SK-N-SH (cell line): ENCODE measurements around the gene CACNA2D4. TPM values are rescaled to one million over a fixed set of nuclear protein-coding genes. Genes with fewer than 3 reads are reported as not detected.

Experiments
- CTCF ChIA-PET: fragments of 300-600, 350-600 bp; formaldehyde crosslinking; extraction: SDS; loops from one replicate; lab custom pipeline; 2021; lab: Yijun Ruan, JAX
- POLR2A ChIA-PET: fragments of 350-600 bp; sonication (Branson Sonifier 250); formaldehyde crosslinking; extraction: SDS; loops from one replicate; lab custom pipeline; 2020; ENCODE audit warnings: antibody characterized with exemption, inconsistent platforms; lab: Yijun Ruan, JAX
- DNase-seq: peaks from one replicate; pipeline ENCODE4 v3.0.0; 2012
- H2AFZ ChIP-seq: fragments of 200-600 bp; sonication (generic); 2 replicates; pipeline ENCODE4 v1.8.1; 2016; ENCODE audit warnings: antibody characterized with exemption, mild to moderate bottlenecking, low read depth
- H3F3A ChIP-seq: fragments of 200-600 bp; sonication (generic); replicated peaks from 2 replicates; pipeline ENCODE3; 2016; ENCODE audit warnings: antibody characterized with exemption, mild to moderate bottlenecking; ENCODE audit not compliant: insufficient read depth
- H3K27ac ChIP-seq, 2 experiments: fragments of 200-500 bp in 1 of 2; fragments of 200-600 bp in 1 of 2; sonication (Bioruptor generic) in 1 of 2; sonication (generic), shearing (Covaris generic) in 1 of 2; 2 replicates each; pipeline versions ENCODE4 v1.5.1 to v1.6.1; 2014 to 2016; ENCODE audit warnings: low read depth in 2 of 2, inconsistent platforms in 1 of 2, low read length in 1 of 2, mild to moderate bottlenecking in 1 of 2, mixed read lengths in 1 of 2
- H3K27me3 ChIP-seq: fragments of 200-600 bp; sonication (generic), shearing (Covaris generic); 2 replicates; pipeline ENCODE4 v1.6.1; 2016; ENCODE audit warnings: mixed run types; ENCODE audit not compliant: insufficient read depth
- H3K36me3 ChIP-seq, 2 experiments: fragments of 200-500 bp in 1 of 2; fragments of 200-600 bp in 1 of 2; sonication (Bioruptor generic) in 1 of 2; sonication (generic) in 1 of 2; replicated peaks in 1 of 2; 2 replicates each; pipeline versions ENCODE3 to v1.5.1; 2014 to 2016; ENCODE audit warnings: low read length in 1 of 2, mild to moderate bottlenecking in 1 of 2; ENCODE audit not compliant: insufficient read depth in 2 of 2, control insufficient read depth in 1 of 2
- H3K4me1 ChIP-seq, 2 experiments: fragments of 200-500 bp in 1 of 2; fragments of 200-600 bp in 1 of 2; sonication (Bioruptor generic) in 1 of 2; sonication (generic), shearing (Covaris generic) in 1 of 2; 2 replicates each; pipeline versions ENCODE4 v1.5.1 to v1.6.1; 2014 to 2016; ENCODE audit warnings: low read depth in 1 of 2, low read length in 1 of 2, mixed run types in 1 of 2; ENCODE audit not compliant: insufficient read depth in 2 of 2, control insufficient read depth in 1 of 2
- H3K4me2 ChIP-seq: fragments of 200-600 bp; sonication (generic), shearing (Covaris generic); 2 replicates; pipeline ENCODE4 v1.6.1; 2017; ENCODE audit warnings: mixed run types
- H3K4me3 ChIP-seq, 2 experiments: fragments of 200-500 bp in 1 of 2; fragments of 200-600 bp in 1 of 2; sonication (Bioruptor generic) in 1 of 2; sonication (generic), shearing (Covaris generic) in 1 of 2; 2 replicates each; pipeline versions ENCODE4 v1.5.1 to v1.8.1; 2014 to 2016; ENCODE audit warnings: low read depth in 2 of 2, inconsistent platforms in 1 of 2, low read length in 1 of 2, mild to moderate bottlenecking in 1 of 2, mixed read lengths in 1 of 2, moderate library complexity in 1 of 2
- H3K79me2 ChIP-seq: fragments of 200-600 bp; sonication (generic); 2 replicates; pipeline ENCODE4 v1.8.1; 2017; ENCODE audit warnings: mild to moderate bottlenecking; ENCODE audit not compliant: insufficient read depth
- H3K9ac ChIP-seq: fragments of 200-600 bp; sonication (generic); 2 replicates; pipeline ENCODE4 v1.6.1; 2017; ENCODE audit warnings: mixed run types
- H3K9me2 ChIP-seq: fragments of 200-600 bp; sonication (generic); 2 replicates; pipeline ENCODE4 v1.6.1; 2017; ENCODE audit warnings: mixed run types
- H3K9me3 ChIP-seq: fragments of 200-600 bp; sonication (generic); 2 replicates; pipeline ENCODE4 v1.6.1; 2017; ENCODE audit warnings: mixed run types, mild to moderate bottlenecking, moderate library complexity
- H4K20me1 ChIP-seq: fragments of 200-600 bp; sonication (generic); 2 replicates; pipeline ENCODE4 v1.6.1; 2017; ENCODE audit warnings: mild to moderate bottlenecking, mixed run types; ENCODE audit not compliant: insufficient read depth
- CTCF ChIP-seq: fragments of 200-600 bp; sonication (generic); IDR thresholded peaks from 2 replicates; pipeline ENCODE4 v1.6.1; 2017; ENCODE audit warnings: antibody characterized with exemption, mild to moderate bottlenecking, moderate library complexity
- ELF1 ChIP-seq: IDR thresholded peaks from 2 replicates; pipeline ENCODE4 v1.4.0; 2012
- EP300 ChIP-seq, 2 experiments: IDR thresholded peaks; 2 replicates each; pipeline versions ENCODE4 v1.4.0 to v1.6.1; 2012; ENCODE audit warnings: borderline replicate concordance in 1 of 2, low read depth in 1 of 2, low read length in 1 of 2
- EZH2phosphoT487 ChIP-seq: fragments of 200-600 bp; sonication (generic); IDR thresholded peaks from 2 replicates; pipeline ENCODE4 v1.6.1; 2017; ENCODE audit warnings: low read depth, mixed run types, mild to moderate bottlenecking, antibody characterized with exemption, moderate library complexity, borderline replicate concordance
- FOXJ3 ChIP-seq: sonication (generic); formaldehyde crosslinking; IDR thresholded peaks from 2 replicates; pipeline ENCODE4 v1.5.1; 2020; ENCODE audit warnings: mild to moderate bottlenecking, missing genetic modification reagents
- GABPA ChIP-seq: IDR thresholded peaks from 2 replicates; pipeline ENCODE4 v1.4.0; 2012; ENCODE audit warnings: low read depth, mild to moderate bottlenecking
- GATA2 ChIP-seq: sonication (generic); formaldehyde crosslinking; IDR thresholded peaks from 2 replicates; pipeline ENCODE4 v1.5.0; 2020; ENCODE audit warnings: mild to moderate bottlenecking, missing genetic modification reagents
- JUND ChIP-seq: IDR thresholded peaks from 2 replicates; pipeline ENCODE4 v1.4.0; 2012
- MXI1 ChIP-seq: IDR thresholded peaks from 2 replicates; pipeline ENCODE4 v1.6.1; 2012; ENCODE audit warnings: mild to moderate bottlenecking, low read depth, low read length, improper control_type of control experiment
- REST ChIP-seq: IDR thresholded peaks from 2 replicates; pipeline ENCODE4 v1.6.1; 2012; ENCODE audit warnings: mild to moderate bottlenecking, low read depth, low read length, moderate library complexity
- RXRA ChIP-seq: IDR thresholded peaks from 2 replicates; pipeline ENCODE4 v1.4.0; 2012; ENCODE audit warnings: low read depth, mild to moderate bottlenecking, borderline replicate concordance
- SMC3 ChIP-seq: IDR thresholded peaks from 2 replicates; pipeline ENCODE4 v1.6.1; 2012; ENCODE audit warnings: low read depth, low read length, improper control_type of control experiment
- TAF1 ChIP-seq: IDR thresholded peaks from 2 replicates; pipeline ENCODE4 v1.6.1; 2012; ENCODE audit warnings: low read depth, mild to moderate bottlenecking, low read length, moderate library complexity, borderline replicate concordance
- YY1 ChIP-seq: IDR thresholded peaks from 2 replicates; pipeline ENCODE4 v1.4.0; 2012; ENCODE audit warnings: low read depth, mild to moderate bottlenecking
- ZBTB33 ChIP-seq: IDR thresholded peaks from 2 replicates; pipeline ENCODE4 v1.4.0; 2012; ENCODE audit warnings: low read depth, borderline replicate concordance
- WGBS: methylation state at CpG from one replicate; pipeline ENCODE4 v1.1.6; 2017; ENCODE audit warnings: low lambda C conversion rate; 5-methylcytosine and 5-hydroxymethylcytosine counted together
- polyA plus RNA-seq, 3 experiments: library from polyadenylated mRNA; depleted of rRNA; stranded (reverse); fragments of >200 nt; gene quantifications; 2 replicates each; pipeline ENCODE4 v1.2.3, GENCODE V29; 2012

CACNA2D4 gene
- polyA plus RNA-seq, 1 of the 3 experiments (the other 2 are of a cell fraction), result 0.02 TPM

DNA sequence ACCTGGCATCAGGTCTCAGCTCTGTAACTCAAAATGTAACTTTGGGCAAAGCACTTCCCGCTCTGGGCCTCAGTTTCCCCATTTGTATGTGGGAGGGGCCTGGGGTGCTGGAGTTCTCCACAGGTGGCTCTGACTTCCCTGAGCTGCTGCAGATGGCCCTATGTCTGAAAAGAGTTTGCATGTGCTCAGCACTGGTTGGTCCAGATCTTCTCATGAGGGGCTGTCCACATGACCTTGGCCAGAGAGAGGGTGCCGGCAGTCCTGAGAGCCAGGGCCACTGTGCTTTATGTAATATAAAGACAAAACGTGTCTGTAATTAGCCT, 7.2 kb upstream of the CACNA2D4 start:
- Histone ChIP-seq H3K4me1 (peaks cover 0 to 44% of the 10 kb centered on the region in 2 experiments; a peak in 1 of 4 replicates), H4K20me1 (no peaks in the 10 kb centered on the region), H3K36me3 (no peaks in the 10 kb centered on the region), H3K9ac (no peak overlapping the region), H3K9me3 (no peaks in the 10 kb centered on the region), H3K27me3 (no peaks in the 10 kb centered on the region; the same call in 1 of the 2 replicates), H2AFZ (no peak overlapping the region), H3K9me2 (no peaks in the 10 kb centered on the region), H3K27ac (no peak overlapping the region), H3K4me2 (no peak overlapping the region), H3K79me2 (no peaks in the 10 kb centered on the region), H3K4me3 (no peak overlapping the region), H3F3A (no peaks in the 10 kb centered on the region)
- no peak for TF ChIP-seq ZBTB33
- TF ChIP-seq EZH2phosphoT487, result no peak
- no peak for TF ChIP-seq CTCF
- no peak for TF ChIP-seq FOXJ3 (CRISPR knock-in tag)
- no peak for TF ChIP-seq JUND
- TF ChIP-seq GABPA, result no peak
- TF ChIP-seq SMC3, result no peak
- TF ChIP-seq ELF1, result no peak
- no peak for DNase-seq
- POLR2A ChIA-PET, result no interaction called here
- 67% methylated on average over 2 of the region's 3 CpGs for WGBS
- CTCF ChIA-PET, result interaction anchor here (2.2 to 2.4 kb wide), 2 partner anchors 14 to 135 kb away, joined by 7 to 18 read pairs; no protein-coding TSS in a partner anchor

- CTCF ChIA-PET, result interaction anchor here (0.6 to 2.4 kb wide), 3 partner anchors 13 to 134 kb away, joined by 3 to 18 read pairs (median 7); no protein-coding TSS in a partner anchor
- Histone ChIP-seq H3K27ac (peak overlapping the region in 1 of 2 experiments; percentile 22; a peak in 2 of 4 replicates), H3K4me3 (no peak overlapping the region), H3K9me2 (no peaks in the 10 kb centered on the region), H3K9ac (no peak overlapping the region), H3K4me2 (no peak overlapping the region), H3K4me1 (peaks cover 0 to 44% of the 10 kb centered on the region in 2 experiments; a peak in 1 of 4 replicates), H2AFZ (no peak overlapping the region), H3K36me3 (no peaks in the 10 kb centered on the region), H3K79me2 (no peaks in the 10 kb centered on the region), H3K9me3 (no peaks in the 10 kb centered on the region), H4K20me1 (no peaks in the 10 kb centered on the region), H3F3A (no peaks in the 10 kb centered on the region), H3K27me3 (no peaks in the 10 kb centered on the region; the same call in 1 of the 2 replicates)
- peak; percentile 15 for DNase-seq
- TF ChIP-seq GATA2 (CRISPR knock-in tag) (no peak), CTCF (no peak), MXI1 (no peak), EP300 (IDR thresholded peaks at IDR 0.05; ENCODE audit: borderline replicate concordance in 1 of 2, low read depth in 1 of 2, low read length in 1 of 2) (no peak), YY1 (no peak), RXRA (no peak), REST (no peak), TAF1 (no peak)
- POLR2A ChIA-PET, result interaction anchor here (0.6 to 1.0 kb wide), 2 partner anchors 8 to 123 kb away, joined by 3 read pairs; no protein-coding TSS in a partner anchor
- 48% methylated on average over 6 of the region's 7 CpGs for WGBS
These were observed 6.7 kb upstream of the CACNA2D4 start for GRCh38 chr12:1924996-1925683.
